ENCODE data around the gene OPRM1.

OPRM1 gene

DNA sequence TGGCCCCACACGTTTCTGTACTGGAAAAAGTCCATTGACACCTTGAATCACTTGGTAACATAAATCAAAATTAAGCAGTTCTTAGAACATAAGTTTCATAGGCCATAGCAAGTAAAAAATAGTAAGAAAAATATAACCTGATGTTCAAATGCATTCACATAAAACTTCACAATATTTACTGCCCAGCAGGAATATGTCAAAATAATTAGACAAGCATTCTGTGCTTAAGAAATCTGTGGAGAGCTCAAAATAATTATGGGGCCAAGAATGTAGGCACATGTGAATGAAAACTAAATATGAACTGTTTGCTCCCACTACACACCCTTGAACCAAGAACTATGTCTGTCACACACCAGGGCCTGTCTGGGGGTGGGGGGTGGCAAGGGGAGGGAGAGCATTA, 246.8 kb downstream of the OPRM1 start:
- DNase-seq, result no peak

DNA sequence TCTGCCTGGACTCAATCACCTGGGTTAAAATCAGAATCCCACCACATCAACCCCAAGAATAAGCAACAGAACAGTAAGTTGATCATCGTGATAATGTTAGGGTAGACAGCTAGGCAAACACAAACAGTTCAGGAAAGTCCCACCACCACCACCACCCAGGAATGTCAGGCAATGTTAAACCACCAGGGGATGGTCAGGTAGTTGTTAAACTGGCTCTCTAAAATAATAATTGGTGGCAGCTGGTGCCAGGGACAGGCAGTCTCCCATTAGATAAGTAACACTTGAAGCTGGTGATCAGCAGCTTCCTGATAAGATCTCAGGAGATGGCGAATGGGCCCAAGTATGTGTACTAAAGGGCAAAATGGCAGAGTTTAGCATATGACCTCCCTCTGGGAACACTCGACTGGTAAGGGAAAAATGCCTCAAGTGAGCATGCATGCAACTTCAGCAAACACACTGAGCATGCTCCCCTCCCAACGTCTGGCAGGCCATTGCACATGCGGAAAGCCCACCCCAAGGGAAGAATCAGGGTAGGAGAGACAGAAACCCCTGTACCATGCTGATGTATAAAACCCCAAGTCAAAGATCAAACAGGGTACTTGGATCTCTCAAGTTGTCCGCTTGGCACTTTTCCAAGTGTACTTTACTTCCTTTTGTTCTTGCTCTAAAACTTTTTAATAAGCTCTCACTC, 250.9 kb downstream of the OPRM1 start:
- no peak for DNase-seq

DNA sequence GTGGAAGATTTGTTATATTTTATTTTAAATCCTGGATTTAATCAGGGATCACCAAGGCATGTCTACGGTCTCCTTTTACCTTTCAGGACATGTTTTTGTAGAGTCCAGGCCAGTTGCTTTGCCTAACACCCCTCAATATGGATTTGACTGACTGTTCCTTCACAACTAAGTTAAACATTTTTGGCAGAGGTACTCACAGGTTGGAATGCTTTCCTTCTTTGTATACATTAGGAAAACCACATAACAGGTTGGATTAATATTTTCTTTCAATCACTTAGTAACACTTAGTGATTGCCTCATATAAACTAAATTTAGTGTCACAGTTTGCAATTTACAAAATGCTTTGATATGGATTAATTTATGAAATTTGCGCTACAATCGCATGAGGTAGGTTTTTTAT, 253.0 kb downstream of the OPRM1 start:
- DNase-seq, result no peak

DNA sequence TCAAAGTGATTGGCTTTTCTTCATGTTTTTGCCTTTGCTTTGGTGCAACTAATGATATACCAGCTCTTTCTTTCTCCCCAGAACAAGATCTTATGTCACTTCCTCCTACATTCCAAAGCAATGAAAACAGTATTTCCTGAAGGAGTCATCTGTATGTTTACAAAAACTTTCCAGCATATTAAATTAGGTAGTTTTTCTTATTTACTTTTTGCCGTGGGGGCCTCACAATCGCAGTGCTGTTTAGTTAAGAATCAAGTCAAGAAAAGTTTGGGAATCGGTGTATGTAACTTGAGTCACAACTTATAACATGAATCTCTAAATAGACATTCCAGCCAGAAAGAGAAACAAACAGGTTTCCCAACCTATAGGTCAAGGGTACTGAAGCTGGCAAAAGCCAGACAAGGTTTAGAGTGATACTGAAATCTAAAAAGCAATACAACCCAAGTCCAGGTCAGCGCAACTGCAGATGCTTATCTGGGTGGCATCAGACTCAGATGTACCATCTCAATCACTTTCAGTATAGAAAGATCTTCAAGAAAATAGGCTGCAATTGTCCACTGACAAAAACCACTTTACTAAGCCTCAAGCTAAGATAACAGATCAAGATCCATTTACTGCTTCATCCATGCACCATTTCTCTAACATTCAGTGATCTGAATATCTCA, 253.9 kb downstream of the OPRM1 start:
- no peak for DNase-seq

DNA sequence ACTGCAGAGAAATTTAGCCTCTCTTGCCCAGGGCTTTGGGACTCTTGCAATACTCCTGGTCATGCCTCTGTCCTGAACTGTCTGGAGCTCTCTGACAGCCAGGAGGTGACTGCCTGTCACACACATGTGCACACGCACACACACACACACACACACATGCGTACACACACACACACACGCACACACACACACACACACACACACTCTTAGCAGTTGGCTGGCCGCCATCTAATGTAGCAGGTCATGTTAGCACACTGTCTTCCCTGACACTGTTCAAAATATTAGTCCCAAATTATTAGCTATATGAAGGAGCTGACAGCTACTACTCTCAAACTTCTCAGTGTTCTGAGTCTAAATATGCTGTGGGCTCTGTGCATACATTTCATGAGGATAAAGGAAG, 256.7 kb downstream of the OPRM1 start:
- no peak for DNase-seq
